RKO (cell line): ENCODE measurements around the gene RRAGB.
"Not testable (repeated sequence)": the region's sequence is repeated elsewhere in the genome, so short reads cannot be mapped to it uniquely, and the experiment has no call there.

Experiments used
- DNase-seq: peaks from one replicate; pipeline ENCODE4 v3.0.0-alpha.2; 2016; ENCODE audit warnings: low spot score

The RRAGB gene

DNA sequence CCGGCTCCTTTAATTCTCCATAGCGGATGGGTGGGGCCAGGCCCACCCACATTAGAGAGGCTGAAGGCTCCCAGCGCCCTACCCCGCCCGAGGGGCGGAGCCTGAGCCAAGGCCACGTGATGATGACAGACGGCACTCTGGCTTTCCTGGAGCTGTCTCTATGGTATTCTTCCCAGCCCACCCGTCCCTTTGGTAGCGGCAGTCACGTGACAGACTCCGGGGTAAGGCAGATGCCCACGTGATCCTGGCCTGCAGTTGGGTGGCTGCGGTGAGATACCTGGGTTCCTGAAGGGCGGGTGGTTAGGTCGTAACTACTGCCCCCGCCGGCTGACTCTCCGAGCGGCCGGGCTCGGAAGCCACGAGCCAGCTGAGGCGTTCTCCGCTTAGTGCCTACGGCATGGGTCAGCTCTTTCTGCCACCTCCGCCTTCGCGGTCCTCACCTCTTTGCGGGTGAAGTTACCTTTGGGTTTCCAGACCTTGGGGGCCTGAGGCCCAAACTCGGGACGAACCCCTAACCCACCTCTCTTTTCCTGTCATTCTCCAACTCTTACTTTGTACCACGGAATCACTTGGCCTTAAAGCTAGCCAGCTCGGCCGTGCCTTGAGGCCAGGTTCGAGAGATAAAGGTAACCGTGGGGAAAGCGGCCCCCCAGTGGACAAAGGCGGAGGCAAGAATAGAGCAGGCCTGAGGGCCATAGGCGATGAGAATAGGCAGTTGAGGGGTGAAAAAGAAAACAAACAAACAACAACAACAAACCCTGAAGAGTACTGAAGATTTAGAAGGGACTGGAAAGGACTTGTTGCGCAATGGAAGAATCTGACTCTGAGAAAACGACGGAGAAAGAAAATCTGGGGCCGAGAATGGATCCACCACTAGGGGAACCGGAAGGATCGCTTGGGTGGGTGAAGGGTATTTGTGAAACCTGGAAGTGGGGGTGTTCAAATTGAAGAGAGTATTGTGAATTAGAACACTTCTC lies at the start of gene RRAGB:
Gene RRAGB (plus strand): TSS at position 229 of the 977 bp plus-strand sequence. CDS start 579 bp downstream, at position 808.
- DNase-seq = peak; percentile 93

DNA sequence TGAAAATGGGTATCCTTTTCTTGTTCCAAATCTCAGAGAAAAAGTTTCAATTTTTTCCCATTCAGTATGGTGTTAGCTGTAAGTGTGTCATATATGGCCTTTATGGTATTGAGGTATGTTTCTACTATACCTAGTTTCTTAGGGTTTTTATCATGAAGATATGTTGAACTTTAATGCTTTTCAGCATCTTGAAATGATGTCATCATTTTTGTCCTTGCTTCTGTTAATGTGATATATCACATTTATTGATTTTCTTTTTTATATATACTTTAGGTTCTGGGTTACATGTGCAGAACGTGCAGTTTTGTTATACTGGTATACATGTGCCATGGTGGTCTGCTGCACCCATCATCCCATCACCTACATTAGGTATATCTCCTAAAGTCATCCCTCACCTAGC lies 49.5 kb upstream of the RRAGB start:
- DNase-seq = no peak

DNA sequence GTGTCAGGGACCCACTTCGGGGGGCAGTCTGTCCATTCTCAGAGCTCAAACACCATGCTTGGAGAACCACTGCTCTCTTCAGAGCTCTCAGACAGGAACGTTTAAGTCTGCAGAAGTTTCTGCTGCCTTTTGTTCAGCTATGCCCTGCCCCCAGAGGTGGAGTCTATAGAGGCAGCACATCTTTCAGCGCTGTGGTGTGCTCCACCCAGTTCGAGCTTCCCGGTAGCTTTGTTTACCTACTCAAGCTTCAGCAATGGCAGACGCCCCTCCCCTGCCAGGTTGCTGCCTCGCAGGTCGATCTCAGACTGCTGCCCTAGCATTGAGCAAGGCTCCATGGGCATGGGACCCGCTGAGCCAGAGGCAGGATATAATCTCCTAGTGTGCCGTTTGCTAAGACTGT lies 29.0 kb upstream of the RRAGB start:
- DNase-seq = not testable (repeated sequence)

GRCh38 chrX:55695227-55696018 lies 22.1 kb upstream of the RRAGB start:
- DNase-seq = no peak

GRCh38 chrX:55697381-55697780 lies 20.2 kb upstream of the RRAGB start:
- no peak for DNase-seq

DNA sequence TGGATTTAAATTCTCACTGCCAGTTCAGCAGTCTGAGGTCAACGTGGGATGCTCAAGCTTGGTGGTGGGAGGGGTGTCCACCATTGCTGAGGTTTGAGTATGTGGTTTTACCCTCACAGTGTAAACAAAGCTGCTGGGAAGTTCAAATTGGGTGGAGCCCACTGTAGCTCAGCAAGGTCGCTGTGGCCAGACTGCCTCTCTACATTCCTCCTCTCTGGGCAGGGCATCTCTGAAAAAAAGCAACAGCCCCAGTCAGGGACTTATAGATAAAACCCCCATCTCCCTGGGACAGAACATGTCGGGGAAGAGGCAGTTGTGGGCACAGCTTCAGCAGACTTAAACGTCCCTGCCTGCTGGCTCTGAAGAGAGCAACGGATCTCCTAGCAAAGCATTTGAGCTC lies 14.9 kb upstream of the RRAGB start:
- DNase-seq = no peak

DNA sequence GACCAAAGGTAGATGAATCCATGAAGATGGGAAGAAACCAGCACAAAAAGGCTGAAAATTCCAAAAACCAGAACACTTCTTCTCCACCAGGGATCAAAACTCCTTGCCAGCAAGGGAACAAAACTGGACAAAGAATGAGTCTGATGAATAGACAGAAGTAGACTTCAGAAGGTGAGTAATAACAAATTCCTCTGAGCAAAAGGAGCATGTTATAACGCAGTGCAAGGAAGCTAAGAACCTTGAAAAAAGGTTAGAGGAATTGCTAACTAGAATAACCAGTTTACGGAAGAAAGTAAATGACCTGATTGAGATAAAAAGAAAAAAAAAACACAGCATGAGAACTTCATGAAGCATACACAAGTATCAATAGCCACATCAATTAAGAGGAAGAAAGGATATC lies 14.1 kb upstream of the RRAGB start:
- DNase-seq = not testable (repeated sequence)

DNA sequence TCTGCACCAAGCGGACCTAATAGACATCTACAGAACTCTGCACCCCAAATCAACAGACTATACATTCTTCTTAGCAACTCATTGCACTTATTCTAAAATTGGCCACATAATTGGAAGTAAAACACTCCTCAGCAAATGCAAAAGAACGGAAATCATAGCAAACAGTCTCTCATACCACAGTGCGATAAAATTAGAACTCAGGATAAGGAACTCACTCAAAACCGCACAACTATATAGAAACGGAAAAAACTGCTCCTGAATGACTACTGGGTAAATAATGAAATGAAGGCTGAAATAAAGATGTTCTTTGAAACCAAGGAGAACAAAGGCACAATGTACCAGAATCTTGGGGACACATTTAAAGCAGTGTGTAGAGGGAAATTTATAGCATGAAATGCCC lies 12.5 kb upstream of the RRAGB start:
- not testable (repeated sequence) for DNase-seq

DNA sequence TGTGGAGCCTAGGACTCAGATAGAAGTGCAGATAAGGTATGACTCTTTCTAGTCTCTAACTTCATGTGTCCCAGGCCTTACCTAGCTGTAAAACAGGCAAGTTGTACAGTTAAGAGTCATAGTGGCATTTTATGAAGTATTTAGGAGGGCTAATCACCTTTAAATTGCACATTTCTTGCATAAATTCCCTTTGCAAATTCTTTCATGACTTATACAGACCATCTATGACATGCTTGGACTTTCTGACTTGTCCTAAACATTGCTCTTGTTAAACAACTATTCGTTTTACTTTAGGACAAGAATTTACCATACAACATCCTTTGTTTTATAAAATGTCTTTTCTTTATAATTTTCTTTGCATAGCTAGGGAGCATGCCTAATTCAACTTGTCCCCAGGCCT lies 7.8 kb upstream of the RRAGB start:
- peak; percentile 41 for DNase-seq

DNA sequence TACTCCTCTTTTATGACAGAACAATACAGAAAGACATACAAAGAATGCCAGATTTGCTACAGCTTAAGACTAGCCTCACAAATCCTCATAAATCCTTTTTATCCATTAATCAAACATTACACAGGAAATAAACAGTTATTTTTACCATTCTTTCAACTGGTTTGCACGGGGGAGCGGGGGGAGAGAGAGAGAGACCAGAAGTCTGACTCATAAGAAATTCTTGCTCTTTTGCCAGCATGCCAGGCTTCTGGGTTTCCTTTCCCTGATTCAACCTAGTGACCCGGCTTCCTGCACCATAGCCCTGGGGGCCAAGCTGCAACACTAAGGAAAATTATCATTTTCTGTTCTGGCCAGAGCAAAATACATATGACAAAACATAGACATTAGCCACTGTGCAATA lies 6.8 kb upstream of the RRAGB start:
- DNase-seq = peak; percentile 5

DNA sequence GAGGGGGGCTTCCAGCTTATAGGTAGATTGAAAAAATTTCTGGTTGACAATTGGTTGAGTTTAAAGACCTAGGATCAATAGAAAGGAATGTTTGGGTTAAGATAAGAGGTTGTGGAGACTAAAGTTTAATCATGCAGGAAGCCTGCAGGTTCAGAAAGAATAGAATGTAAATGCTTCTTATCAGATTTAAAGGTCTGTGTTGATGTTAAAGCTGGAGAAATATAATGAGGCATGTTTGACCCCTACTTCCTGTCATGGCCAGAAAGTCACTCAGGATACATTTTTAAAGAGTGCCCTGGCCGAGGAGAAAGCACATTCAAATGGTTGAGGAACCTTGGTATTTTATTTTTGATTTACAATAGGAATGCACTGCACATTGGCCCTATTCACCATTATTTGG lies 3.9 kb upstream of the RRAGB start:
- DNase-seq = no peak

GRCh38 chrX:55714161-55714560 lies 3.4 kb upstream of the RRAGB start:
- no peak for DNase-seq

DNA sequence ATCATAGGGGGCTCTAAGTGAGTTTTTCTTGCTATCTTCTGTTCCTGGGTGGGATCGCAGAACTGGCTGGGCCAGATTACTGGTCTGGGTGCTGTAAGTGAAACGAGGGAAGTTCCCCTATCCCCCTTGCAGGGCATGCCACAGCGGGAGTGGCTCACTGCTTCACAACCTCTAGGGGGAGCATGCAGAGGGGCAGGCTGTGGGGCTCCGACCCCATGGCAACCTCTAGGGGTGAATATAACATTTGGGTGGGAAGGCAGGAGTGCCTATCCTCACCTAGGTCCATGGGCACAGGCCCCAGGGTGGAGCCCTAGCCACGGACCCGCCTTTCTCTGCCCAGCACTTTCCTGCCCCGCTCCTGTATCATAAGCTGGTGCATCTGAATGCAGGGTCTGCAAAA lies 1.7 kb upstream of the RRAGB start:
- DNase-seq = no peak

- no peak for DNase-seq
These were observed 612 bp upstream of the RRAGB start for GRCh38 chrX:55716937-55717336.

- no peak for DNase-seq
These were observed 14.3 kb downstream of the RRAGB start for GRCh38 chrX:55731826-55732225.

DNA sequence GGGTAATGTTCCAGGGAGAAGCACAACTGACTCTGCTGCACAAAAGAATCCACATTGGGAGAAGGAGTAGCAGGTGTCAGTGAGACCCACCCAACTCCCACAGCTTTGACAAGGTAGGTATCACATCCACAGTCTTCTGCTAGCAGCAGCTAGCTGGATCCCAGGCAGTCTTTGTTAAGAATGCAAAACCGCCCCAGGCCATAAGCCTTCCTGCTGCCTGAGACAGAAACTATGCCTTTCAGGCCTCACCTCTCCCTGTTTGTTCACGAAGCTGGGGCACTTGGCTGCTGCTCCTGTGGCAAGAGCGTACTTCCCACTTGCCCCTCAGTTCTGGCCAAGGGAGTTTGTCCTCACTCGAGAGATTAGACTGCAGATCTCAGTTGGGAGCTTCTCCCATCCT lies 21.4 kb downstream of the RRAGB start:
- DNase-seq = no peak

DNA sequence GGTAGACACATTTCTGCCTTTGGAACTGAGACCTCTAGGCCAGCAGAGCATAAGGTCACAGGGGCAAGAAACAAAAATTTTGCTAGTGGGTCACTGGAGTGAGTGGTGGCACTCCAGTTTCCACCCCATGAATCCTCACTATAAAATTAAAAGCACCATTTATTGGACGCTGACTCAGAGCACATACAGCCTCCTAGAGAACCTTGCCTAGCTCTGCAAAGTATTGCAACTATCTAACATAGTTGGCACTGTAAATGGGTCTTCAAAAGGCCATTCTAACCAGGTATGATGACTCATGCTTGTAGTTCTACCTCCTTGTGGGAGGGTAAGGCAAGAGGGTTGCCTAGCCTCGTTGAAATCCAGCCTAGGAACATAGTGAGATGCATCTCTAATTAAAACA lies 25.1 kb downstream of the RRAGB start:
- DNase-seq = no peak

GRCh38 chrX:55748463-55748862 lies 30.9 kb downstream of the RRAGB start:
- not testable (repeated sequence) for DNase-seq

GRCh38 chrX:55750256-55750655 lies 32.7 kb downstream of the RRAGB start:
- no peak for DNase-seq

DNA sequence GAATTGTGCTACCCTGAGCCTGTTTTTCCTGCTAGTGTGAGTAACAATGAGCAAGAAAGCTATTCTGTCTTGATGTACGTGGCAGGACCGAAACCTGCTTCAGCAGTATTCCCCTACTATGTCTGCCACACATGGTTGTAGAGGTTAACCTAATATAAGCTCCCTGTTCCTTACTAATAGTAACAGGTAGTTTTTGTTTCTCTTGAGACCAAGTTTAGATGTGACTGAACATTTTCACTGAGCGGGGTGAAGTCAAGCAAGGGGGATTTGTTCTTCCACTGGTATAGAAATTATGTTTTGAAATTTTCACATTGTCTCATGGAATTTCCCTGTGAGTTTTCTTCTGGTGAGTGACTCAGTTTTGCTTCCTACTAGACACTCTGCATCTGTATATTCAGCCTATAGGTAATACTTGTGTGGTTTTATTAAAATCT lies 37.3 kb downstream of the RRAGB start:
- DNase-seq = no peak

DNA sequence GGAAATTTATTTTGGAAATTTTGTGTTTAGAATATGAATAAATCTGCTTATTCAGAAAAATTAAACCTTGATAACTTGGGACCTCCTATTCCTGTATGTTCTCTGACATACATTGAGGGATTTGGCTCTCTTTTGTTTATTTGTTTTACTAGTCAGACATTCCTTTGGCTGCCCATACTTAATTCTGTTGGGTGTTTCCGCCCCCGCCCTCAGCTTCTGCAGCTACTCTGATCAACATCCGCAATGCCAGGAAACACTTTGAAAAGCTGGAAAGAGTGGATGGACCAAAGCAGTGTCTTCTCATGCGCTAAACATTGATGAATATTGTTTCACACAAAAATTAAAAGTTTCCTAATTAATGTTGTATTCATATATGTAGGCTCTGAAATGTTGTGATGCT lies 40.5 kb downstream of the RRAGB start:
- no peak for DNase-seq

DNA sequence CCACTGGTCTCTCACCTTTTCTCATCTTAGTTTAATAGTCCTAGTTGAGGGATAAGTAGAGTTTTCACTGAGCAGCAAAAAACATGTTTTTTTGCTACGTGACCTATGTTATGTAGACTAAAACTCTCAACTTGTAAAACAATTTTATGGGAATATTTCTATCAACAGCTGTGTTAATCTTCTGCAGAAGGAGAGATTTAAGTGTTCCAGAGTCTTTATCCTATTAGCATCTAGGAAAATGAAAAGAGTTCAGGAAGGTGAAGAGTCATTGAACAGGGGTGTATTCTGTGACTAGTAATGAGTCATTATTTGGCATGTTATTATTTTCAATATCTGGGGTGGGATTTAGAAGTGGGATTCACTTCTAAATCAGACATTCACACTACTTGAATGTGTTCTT lies 41.9 kb downstream of the RRAGB start:
- DNase-seq = no peak

- DNase-seq = no peak
These were observed 49.6 kb downstream of the RRAGB start for GRCh38 chrX:55767100-55767499.
